ENCODE data around the gene PLPPR3.
A peak's percentile ranks its signal among the peaks of the same experiment; 100 is the strongest.

PLPPR3 gene

DNA sequence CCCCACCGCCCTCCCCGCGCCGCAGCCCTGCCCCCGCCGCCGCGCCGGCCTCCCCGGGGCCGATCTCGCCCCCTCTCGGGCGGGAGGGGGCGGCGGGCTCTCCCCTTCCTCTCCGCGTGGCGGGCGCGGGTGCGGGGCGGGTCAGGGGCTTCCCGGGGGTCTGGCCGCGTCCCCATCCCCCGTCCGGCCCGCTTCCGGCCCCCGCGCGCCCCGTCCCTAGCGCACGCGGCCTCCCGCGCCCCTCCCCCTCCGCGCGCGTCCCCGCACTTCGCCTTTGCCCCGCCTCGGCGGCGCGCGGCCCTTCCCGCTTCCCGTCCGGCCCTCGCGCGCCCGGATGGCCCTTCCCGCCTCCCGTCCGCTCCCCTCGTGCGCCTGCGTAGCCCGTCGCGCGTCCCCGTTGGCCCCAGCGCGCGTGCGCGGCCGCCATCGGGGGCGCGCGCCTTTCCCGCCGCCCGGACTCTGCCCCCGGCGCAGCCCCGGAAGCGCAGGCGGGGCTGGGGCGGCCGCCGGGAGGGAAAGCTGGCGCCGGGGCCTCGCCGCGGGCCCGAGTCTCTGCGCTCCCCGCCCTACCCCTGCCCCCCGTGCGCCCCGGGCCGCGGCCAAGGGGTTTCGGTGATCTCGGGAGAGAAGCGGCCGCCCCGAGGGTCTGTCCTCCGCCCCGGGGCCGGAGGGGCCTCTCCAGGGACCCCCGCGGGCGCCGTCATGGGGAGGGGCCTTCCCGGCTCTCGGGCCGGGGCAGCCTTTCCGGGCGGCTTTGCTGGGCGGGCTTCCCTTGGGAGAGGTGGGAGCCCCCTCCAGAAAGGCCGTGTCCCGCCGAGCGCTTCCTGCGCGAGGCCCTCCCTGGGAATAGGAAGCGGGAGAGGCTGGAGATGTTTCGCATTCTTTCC is 24.0 kb downstream of the PLPPR3 start:
- no peak for TF ChIP-seq Cebpa-rat (IDR thresholded peaks at IDR 0.05)
- Histone ChIP-seq H3K9me3 (no peaks in the 10 kb centered on the region), H3K27me3 (no peaks in the 10 kb centered on the region), H3K4me3 (peak overlapping the region; percentile 92), H3K36me3 (peaks cover 47% of the 10 kb centered on the region), H3K9ac (peak overlapping the region; percentile 94), H3K27ac (peak overlapping the region; percentile 98), H3K4me2 (peak overlapping the region; percentile 100), H3K4me1 (peaks cover 38% of the 10 kb centered on the region), H4K20me1 (peaks cover 51% of the 10 kb centered on the region)

DNA sequence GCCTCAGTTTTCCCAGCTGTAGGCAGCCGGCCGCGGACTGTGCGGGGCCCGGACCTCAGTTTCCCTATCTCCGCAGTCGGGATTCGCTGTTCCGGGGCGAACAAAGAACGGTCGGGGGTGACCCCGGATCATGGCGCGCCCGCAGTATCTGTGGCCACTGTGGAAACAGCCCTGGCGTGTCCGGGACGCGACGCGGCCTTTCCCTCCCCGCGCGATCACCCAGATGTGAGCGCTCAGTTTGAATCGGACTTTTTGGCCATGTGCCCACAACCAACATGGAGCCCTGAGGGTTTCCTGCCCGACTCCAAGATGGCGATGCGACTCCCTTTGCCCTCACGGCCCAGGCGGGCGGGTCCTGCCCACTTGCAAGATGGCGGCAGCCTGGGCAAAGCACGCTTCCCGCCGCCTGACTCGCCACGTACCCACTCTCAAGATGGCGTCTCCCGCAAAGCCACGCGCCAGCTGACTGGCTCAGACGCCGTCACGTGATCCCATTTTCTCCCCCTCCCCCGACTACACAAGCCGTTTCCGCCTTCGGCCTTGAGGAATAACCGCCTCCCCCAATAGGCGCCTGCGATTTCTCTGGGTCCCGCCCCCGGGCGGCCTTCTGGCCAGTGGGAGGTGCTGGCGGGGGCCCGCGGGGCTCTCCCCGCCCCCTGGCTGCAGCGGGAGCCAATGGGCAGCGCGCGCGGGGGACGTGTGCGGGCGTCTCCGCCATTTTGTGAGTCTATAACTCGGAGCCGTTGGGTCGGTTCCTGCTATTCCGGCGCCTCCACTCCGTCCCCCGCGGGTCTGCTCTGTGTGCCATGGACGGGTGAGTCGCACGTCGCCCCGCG is 24.8 kb downstream of the PLPPR3 start, which contains the start of gene PTBP1:
Gene PTBP1 (plus strand): TSS at position 761 of the 836 bp plus-strand sequence. CDS start 46 bp downstream, at position 807.
- Histone ChIP-seq H3K4me1 (peaks cover 45% of the 10 kb centered on the region), H3K9ac (peak within 1 kb of the TSS; percentile 94), H3K9me3 (no peaks in the 10 kb centered on the region), H4K20me1 (peaks cover 43% of the 10 kb centered on the region), H3K27me3 (no peaks in the 10 kb centered on the region), H3K36me3 (peaks cover 39% of the 10 kb centered on the region), H3K4me2 (peak within 1 kb of the TSS; percentile 100), H3K4me3 (peak within 1 kb of the TSS; percentile 92), H3K27ac (peak within 1 kb of the TSS; percentile 98)
- no peak for TF ChIP-seq Cebpa-rat (IDR thresholded peaks at IDR 0.05)

DNA sequence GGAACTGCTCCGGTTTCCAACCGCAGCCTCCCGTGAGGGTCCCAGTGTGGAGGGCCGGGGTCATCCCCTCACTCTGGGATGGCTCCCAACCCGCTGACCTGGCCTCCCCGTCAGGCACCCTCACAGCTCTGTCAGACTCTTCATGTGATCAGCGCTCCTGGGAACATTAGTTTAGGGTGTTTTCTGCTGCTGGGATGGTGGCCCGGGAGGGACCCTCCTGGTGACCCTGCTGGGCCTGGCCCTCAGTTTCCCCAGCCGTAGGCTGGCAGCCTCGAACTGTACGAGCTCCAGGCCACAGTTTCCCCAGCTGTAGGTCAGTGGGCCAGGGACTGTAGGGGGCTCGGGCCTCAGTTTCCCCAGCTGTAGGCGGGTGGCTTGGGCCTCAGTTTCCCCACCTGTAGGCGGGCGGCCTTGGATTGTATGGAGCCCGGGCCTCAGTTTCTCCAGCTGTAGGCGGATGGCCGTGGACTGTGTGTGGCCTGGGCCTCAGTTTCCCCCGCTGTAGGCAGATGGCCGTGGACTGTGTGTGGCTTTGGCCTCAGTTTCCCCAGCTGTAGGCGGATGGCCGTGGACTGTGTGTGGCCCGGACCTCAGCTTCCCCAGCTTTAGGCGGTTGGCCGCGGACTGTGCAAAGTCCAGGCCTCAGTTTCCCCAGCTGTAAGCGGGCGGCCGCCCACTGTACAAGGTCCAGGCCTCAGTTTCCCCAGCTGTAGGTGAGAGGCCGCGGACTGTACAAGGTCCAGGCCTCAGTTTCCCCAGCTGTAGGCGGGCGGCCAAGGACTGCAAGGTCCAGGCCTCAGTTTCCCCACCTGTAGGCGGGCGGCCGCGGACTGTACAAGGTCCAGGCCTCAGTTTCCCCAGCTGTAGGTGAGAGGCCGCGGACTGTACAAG is 25.8 kb downstream of the PLPPR3 start:
- peak overlapping the region; percentile 83 for H3K27ac ChIP-seq
- peak overlapping the region; percentile 92 for H3K4me2 ChIP-seq

DNA sequence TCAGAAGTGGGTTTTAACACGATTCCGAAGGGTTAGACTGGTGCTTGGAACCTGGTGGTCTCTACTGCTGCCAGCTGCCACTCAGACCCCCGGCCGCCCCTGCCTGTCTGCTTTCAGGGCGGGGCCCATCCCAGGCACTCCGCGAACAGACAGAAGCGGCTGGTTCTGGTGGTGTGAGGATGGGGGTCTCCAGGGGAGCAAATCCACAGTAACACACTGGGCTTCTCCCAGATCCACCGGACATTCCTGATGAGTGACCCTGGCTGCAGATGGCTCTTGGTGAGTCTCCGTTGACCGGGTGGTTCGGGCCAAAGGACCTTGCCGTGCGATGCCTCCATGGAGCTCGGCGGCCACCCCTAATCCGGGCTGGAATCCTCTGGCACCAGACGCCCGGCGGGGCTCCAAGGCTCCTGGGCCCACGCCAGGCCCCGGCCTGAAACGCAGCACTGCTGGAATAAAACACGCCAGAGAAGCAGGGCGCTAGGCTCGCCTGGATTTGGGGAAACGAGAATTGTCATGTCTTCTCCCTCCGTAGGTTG is 26.6 kb downstream of the PLPPR3 start:
- H3K27ac ChIP-seq = no peak overlapping the region
- H3K9me3 ChIP-seq = no peaks in the 10 kb centered on the region
- H3K4me2 ChIP-seq = no peak overlapping the region
- no peak for TF ChIP-seq Cebpa-rat (IDR thresholded peaks at IDR 0.05)
- H3K9ac ChIP-seq = no peak overlapping the region
- no peak overlapping the region for H3K4me3 ChIP-seq
- peaks cover 21% of the 10 kb centered on the region for H3K36me3 ChIP-seq
- peaks cover 25% of the 10 kb centered on the region for H4K20me1 ChIP-seq
- no peaks in the 10 kb centered on the region for H3K27me3 ChIP-seq
- H3K4me1 ChIP-seq = peaks cover 40% of the 10 kb centered on the region

More for the DNA sequence above, 25.8 kb downstream of the PLPPR3 start:
- no peak for TF ChIP-seq Cebpa-rat (IDR thresholded peaks at IDR 0.05)
- no peaks in the 10 kb centered on the region for H3K9me3 ChIP-seq
- H3K4me3 ChIP-seq = peak overlapping the region; percentile 75
- H3K36me3 ChIP-seq = peaks cover 29% of the 10 kb centered on the region
- H3K9ac ChIP-seq = peak overlapping the region; percentile 85; the same call in 1 of the 2 replicates
- H4K20me1 ChIP-seq = peaks cover 33% of the 10 kb centered on the region
- H3K4me1 ChIP-seq = peaks cover 45% of the 10 kb centered on the region
- no peaks in the 10 kb centered on the region for H3K27me3 ChIP-seq

DNA sequence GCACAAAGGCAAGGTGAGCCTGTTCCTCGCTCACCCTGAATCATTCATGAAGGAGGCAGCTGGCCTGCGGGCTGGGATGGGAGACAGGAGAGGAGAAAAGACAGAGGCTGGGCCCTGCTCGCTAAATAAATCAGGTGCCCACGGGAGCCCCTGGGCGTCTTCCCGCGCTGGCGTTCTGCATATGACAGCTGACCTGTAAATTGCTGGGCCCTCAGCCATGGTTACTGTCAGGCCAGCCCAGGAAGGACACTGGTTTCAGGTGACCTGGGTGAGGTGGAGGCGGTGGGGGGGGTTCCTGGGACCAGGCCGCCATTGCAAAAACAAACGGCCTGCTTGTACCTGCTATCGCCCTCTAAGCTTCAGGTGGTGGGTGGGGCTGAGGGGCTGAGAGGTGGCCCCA is 27.9 kb downstream of the PLPPR3 start:
- Histone ChIP-seq H3K9me3 (no peaks in the 10 kb centered on the region), H3K4me3 (no peak overlapping the region), H3K27me3 (no peaks in the 10 kb centered on the region), H4K20me1 (peaks cover 12% of the 10 kb centered on the region), H3K4me1 (peaks cover 38% of the 10 kb centered on the region), H3K27ac (no peak overlapping the region), H3K9ac (no peak overlapping the region), H3K4me2 (no peak overlapping the region), H3K36me3 (peaks cover 8% of the 10 kb centered on the region)
- no peak for TF ChIP-seq Cebpa-rat (IDR thresholded peaks at IDR 0.05)

DNA sequence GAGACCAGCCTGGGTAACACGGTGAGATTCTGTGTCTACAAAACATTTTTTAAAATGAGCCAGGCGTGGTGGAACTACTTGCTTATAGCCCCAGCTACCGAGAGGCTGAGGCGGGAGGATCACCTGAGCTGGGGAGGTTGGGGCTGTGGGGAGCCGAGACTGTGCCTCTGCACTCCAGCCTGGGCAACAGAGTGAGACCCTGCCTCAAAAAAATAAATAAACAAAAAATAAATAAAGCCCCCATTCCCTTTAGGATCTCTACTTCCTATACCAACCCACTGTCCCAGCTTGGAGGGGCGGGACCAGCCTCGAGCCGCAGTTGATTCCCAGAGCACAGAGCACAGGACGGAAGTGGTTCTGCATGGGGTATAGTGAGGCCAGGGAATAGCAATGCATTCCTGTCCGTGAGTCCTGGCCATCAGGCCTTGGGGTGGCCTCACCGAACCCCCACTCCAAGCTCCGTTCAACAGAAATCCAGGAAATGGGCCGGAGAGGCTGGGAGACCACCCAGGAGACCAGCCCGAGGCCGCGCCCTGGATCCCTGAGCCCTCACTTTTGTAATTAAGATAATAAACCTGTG is 29.4 kb downstream of the PLPPR3 start:
- TF ChIP-seq Cebpa-rat (IDR thresholded peaks at IDR 0.05) = no peak
- no peak overlapping the region for H3K27ac ChIP-seq
- H3K4me3 ChIP-seq = no peak overlapping the region
- H3K9ac ChIP-seq = no peak overlapping the region
- no peaks in the 10 kb centered on the region for H3K27me3 ChIP-seq
- peaks cover 41% of the 10 kb centered on the region for H3K4me1 ChIP-seq
- H3K9me3 ChIP-seq = no peaks in the 10 kb centered on the region
- H4K20me1 ChIP-seq = no peaks in the 10 kb centered on the region
- no peak overlapping the region for H3K4me2 ChIP-seq
- H3K36me3 ChIP-seq = no peaks in the 10 kb centered on the region

DNA sequence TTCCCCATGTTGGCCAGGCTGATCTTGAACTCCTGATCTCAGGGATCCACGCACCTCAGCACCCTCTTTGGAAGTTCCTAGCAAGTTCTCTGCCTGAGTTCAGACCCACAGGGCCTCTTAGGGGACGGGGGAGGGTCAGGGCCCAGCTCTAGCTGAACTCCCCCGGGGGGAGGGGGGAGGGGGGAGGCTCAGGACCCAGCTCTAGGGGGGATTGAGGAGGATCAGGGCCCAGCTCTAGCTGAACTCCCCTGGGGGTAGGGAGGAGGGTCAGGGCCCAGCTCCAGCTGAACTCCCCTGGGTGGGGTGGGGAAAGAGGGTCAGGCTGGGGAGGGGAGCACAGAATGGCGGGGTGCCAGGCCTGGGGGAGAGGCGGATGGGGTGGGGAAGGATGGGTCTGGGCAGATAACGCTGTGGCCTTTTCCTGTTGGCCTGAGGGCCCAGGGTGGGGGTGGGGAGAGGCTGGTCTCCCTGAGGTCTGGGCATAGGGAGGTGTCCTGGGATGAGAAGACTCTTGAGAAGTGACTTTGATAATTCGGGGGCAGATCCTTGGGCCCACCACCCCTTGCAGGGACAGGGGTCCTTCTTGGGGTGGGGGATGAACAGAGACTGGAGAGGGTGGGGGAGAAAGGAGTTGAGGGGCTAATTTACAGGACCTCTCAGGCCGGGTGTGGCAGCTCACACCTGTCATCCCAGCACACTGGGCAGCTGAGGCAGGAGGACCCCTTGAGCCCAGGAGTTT is 30.0 kb downstream of the PLPPR3 start:
- H3K9me3 ChIP-seq = no peaks in the 10 kb centered on the region
- peak overlapping the region; percentile 55 for H3K4me2 ChIP-seq
- no peak overlapping the region for H3K9ac ChIP-seq
- no peak overlapping the region; the same call in 1 of the 2 replicates for H3K27ac ChIP-seq
- no peaks in the 10 kb centered on the region for H4K20me1 ChIP-seq
- H3K4me1 ChIP-seq = peaks cover 41% of the 10 kb centered on the region
- no peak overlapping the region for H3K4me3 ChIP-seq
- no peaks in the 10 kb centered on the region for H3K27me3 ChIP-seq
- H3K36me3 ChIP-seq = no peaks in the 10 kb centered on the region
- no peak for TF ChIP-seq Cebpa-rat (IDR thresholded peaks at IDR 0.05)

DNA sequence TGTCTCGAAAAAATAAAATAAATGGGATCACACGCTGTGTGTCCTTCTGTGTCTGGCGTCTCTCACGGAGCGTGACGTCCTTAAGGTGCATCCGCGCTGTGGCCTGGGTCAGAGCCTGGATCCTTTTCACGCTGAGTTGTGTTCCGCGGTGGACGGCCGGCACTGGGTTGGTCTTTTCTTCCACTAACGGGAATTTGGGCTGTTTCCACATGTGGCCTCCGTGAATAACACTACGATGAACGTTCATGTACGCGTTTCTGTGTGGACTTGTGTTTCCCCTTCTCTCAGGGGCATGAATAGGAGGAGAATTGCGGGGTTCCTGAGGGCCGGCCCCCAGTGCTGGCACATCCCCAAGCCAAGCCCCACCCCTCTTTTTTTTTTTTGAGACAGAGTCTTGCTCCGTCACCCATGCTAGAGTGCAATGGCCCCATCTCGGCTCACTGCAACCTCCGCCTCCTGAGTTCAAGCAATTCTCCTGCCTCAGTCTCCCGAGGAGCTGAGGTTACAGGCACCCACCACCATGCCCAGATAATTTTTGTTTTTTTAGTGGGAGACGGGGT is 30.7 kb downstream of the PLPPR3 start:
- Histone ChIP-seq H3K4me2 (peak overlapping the region; percentile 55), H3K27ac (no peak overlapping the region; the same call in 1 of the 2 replicates), H3K9ac (no peak overlapping the region), H3K4me3 (no peak overlapping the region), H3K36me3 (no peaks in the 10 kb centered on the region), H3K9me3 (no peaks in the 10 kb centered on the region), H3K27me3 (no peaks in the 10 kb centered on the region), H4K20me1 (no peaks in the 10 kb centered on the region), H3K4me1 (peaks cover 36% of the 10 kb centered on the region)
- TF ChIP-seq Cebpa-rat (IDR thresholded peaks at IDR 0.05) = no peak

Measured in BLaER1 (cell line).